OCI-LY3 (cell line): ENCODE results near the gene CYB5D1.

Experiments
- CTCF ChIP-seq: fragments of 200-600, 300-600 bp; sonication (generic); IDR thresholded peaks from 2 replicates; pipeline ENCODE4 v1.5.1; 2014; ENCODE audit warnings: antibody characterized with exemption, low read length, low read depth
- EZH2phosphoT487 ChIP-seq: fragments of 200-600 bp; shearing (Covaris generic); IDR thresholded peaks from 2 replicates; pipeline ENCODE4 v1.6.1; 2018; ENCODE audit warnings: antibody characterized with exemption, mixed run types, low read depth

- TF ChIP-seq CTCF (no peak), EZH2phosphoT487 (no peak)
These were observed 32.4 kb upstream of the CYB5D1 start for GRCh38 chr17:7825206-7825990.
